ENCODE data around the gene RHBDF2.

- no peak for TF ChIP-seq POLR2A (IDR thresholded peaks at IDR 0.05)
- no peak for TF ChIP-seq CTCF (IDR thresholded peaks at IDR 0.05)
Measured at GRCh38 chr17:76504117-76504516, 2.9 kb upstream of the RHBDF2 start.
